Raji (cell line): ENCODE data around the gene SCAP.

Experiments
- POLR2A ChIP-seq: IDR thresholded peaks from 2 replicates; pipeline ENCODE4 v1.6.1; 2011; ENCODE audit warnings: low read depth, low read length, control low read depth; ENCODE audit not compliant: insufficient read depth

SCAP gene

GRCh38 chr3:47411696-47412452 is 63.9 kb downstream of the SCAP start:
- TF ChIP-seq POLR2A = no peak

GRCh38 chr3:47410801-47411646 is 64.7 kb downstream of the SCAP start:
- no peak for TF ChIP-seq POLR2A

GRCh38 chr3:47410417-47410720 is 65.4 kb downstream of the SCAP start:
- no peak for TF ChIP-seq POLR2A

GRCh38 chr3:47409688-47410416 is 65.9 kb downstream of the SCAP start:
- TF ChIP-seq POLR2A = no peak

GRCh38 chr3:47409284-47409683 is 66.5 kb downstream of the SCAP start:
- TF ChIP-seq POLR2A = no peak

- TF ChIP-seq POLR2A = no peak
These were observed 66.9 kb downstream of the SCAP start for GRCh38 chr3:47408839-47409229.

- TF ChIP-seq POLR2A = no peak
These were observed 67.6 kb downstream of the SCAP start for GRCh38 chr3:47407896-47408838.

- TF ChIP-seq POLR2A = no peak
These were observed 68.5 kb downstream of the SCAP start for GRCh38 chr3:47407237-47407636.

GRCh38 chr3:47406762-47407149 is 69.0 kb downstream of the SCAP start:
- no peak for TF ChIP-seq POLR2A

GRCh38 chr3:47405820-47406761 is 69.7 kb downstream of the SCAP start:
- TF ChIP-seq POLR2A = no peak

GRCh38 chr3:47404955-47405790 is 70.6 kb downstream of the SCAP start:
- no peak for TF ChIP-seq POLR2A

- TF ChIP-seq POLR2A = no peak
These were observed 71.3 kb downstream of the SCAP start for GRCh38 chr3:47404431-47404876.

GRCh38 chr3:47399531-47400270 is 76.0 kb downstream of the SCAP start:
- no peak for TF ChIP-seq POLR2A
